ENCODE results near the gene ENTPD5.

ENTPD5 gene

DNA sequence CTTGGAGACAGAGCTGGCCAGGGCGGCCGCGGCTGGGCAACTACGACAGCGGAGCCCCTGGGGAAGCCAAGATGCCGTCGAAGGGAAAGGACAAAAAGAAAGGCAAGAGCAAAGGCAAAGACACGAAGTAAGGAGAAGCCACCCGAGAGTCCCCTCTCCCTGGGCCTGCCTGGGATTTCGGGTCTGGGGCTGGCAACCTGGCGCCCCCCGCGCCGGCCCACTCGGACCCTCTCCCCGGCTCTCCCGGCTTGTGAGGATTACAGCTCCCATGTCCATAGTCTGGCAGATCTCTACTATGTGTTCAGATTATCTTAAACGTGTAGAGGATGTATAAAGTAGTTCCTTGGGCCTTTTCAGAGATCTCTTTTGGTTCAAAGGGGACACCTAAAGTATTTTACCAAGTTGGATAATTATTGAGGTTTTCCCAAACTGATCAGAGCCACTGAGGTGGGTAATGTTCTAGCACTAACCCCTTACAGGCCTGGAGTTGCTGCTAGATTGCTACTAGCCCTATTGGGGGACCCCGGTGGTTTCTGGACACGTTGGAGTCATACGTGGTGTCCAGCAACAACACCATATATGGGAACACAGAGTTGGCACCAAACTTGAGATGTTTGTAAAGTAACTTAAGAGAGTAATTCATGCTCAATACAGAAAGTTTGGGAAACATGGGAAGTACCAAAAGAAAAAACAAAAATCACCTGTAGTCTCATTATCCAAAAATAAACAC, 485 bp upstream of the ENTPD5 start:
- Histone ChIP-seq H3K27me3 (ENCODE audit: low read length) (no peaks in the 10 kb centered on the region), H3K9me2 (replicated peaks; ENCODE audit: insufficient read depth, low read length) (no peaks in the 10 kb centered on the region), H3K4me3 (ENCODE audit: insufficient read depth, low read length, poor library complexity, severe bottlenecking) (peak overlapping the region; percentile 85), H4K20me1 (ENCODE audit: low read depth, low read length) (no peaks in the 10 kb centered on the region), H3K9me3 (ENCODE audit: insufficient read depth, low read length) (no peaks in the 10 kb centered on the region), H3K4me2 (ENCODE audit: low read depth, low read length, poor library complexity, severe bottlenecking) (peak overlapping the region; percentile 71), H3K79me2 (ENCODE audit: insufficient read depth, low read length) (no peaks in the 10 kb centered on the region), H2AFZ (ENCODE audit: low read depth, low read length, severe bottlenecking) (peak overlapping the region; percentile 84), H3F3A (ENCODE audit: insufficient read depth) (0 out of 2 replicates have a peak, but pooled peaks cover 7% of the 10 kb centered on the region), H3K9ac (ENCODE audit: low read length) (peak overlapping the region; percentile 91), H3K27ac (ENCODE audit: low read depth, low read length) (no peak overlapping the region), H3K36me3 (ENCODE audit: low read length) (no peaks in the 10 kb centered on the region)
- TF ChIP-seq, protein P1, sequence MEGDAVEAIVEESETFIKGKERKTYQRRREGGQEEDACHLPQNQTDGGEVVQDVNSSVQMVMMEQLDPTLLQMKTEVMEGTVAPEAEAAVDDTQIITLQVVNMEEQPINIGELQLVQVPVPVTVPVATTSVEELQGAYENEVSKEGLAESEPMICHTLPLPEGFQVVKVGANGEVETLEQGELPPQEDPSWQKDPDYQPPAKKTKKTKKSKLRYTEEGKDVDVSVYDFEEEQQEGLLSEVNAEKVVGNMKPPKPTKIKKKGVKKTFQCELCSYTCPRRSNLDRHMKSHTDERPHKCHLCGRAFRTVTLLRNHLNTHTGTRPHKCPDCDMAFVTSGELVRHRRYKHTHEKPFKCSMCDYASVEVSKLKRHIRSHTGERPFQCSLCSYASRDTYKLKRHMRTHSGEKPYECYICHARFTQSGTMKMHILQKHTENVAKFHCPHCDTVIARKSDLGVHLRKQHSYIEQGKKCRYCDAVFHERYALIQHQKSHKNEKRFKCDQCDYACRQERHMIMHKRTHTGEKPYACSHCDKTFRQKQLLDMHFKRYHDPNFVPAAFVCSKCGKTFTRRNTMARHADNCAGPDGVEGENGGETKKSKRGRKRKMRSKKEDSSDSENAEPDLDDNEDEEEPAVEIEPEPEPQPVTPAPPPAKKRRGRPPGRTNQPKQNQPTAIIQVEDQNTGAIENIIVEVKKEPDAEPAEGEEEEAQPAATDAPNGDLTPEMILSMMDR (IDR thresholded peaks at IDR 0.05; ENCODE audit: insufficient read depth, low read length, poor library complexity, severe bottlenecking), result no peak
- no peak for TF ChIP-seq EZH2phosphoT487 (conservative IDR thresholded peaks at IDR 0.05; ENCODE audit: low read length)

DNA sequence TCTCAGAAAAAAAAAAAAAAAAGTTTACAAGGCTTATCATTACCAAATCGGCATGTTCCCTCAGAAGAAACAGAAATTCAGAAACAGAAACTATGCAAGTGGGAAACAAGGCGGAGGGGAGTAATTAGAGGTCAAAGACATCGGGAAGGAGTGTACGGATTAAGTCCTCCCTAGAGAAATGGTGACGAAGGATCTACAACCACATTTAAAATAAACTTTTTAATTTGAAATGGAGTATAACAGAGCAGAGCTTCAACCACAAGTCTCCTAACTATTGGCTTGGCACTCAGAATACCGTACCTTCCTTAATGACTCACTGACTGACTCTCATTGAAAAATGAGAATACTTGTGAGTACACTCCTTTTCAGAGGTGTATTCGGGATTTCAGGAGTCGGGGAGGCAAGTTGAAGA, 908 bp downstream of the ENTPD5 start:
- Histone ChIP-seq H3F3A (ENCODE audit: insufficient read depth) (0 out of 2 replicates have a peak, but pooled peaks cover 7% of the 10 kb centered on the region), H3K9me3 (ENCODE audit: insufficient read depth, low read length) (no peaks in the 10 kb centered on the region), H2AFZ (ENCODE audit: low read depth, low read length, severe bottlenecking) (peak overlapping the region; percentile 81), H3K27me3 (ENCODE audit: low read length) (no peaks in the 10 kb centered on the region), H3K9ac (ENCODE audit: low read length) (peak overlapping the region; percentile 91), H4K20me1 (ENCODE audit: low read depth, low read length) (no peaks in the 10 kb centered on the region), H3K36me3 (ENCODE audit: low read length) (no peaks in the 10 kb centered on the region), H3K27ac (ENCODE audit: low read depth, low read length) (peak overlapping the region; percentile 36), H3K4me3 (ENCODE audit: insufficient read depth, low read length, poor library complexity, severe bottlenecking) (peak overlapping the region; percentile 85), H3K79me2 (ENCODE audit: insufficient read depth, low read length) (no peaks in the 10 kb centered on the region), H3K9me2 (replicated peaks; ENCODE audit: insufficient read depth, low read length) (no peaks in the 10 kb centered on the region), H3K4me2 (ENCODE audit: low read depth, low read length, poor library complexity, severe bottlenecking) (peak overlapping the region; percentile 71)
- TF ChIP-seq EZH2phosphoT487 (conservative IDR thresholded peaks at IDR 0.05; ENCODE audit: low read length), result no peak
- TF ChIP-seq, protein P1 (IDR thresholded peaks at IDR 0.05; ENCODE audit: insufficient read depth, low read length, poor library complexity, severe bottlenecking), result no peak

DNA sequence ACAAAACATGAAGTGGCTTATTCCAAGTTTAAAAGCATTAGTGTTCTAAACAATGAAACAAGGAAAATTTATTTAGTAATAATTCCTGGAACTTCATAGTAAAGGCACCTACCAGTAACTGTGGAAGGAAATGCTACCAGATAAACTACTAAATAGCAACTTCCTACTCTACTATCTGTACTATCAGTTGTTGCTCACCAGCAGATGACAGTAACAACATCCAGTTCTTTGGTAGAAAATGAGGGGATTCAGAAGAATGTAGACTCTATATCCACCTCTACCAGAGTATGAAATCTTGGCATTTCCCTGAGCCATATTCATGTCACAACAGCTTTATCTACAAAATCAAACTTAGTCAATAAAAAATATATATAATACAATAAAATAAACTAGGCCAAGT, 3.1 kb downstream of the ENTPD5 start:
- no peak overlapping the region for H3K9ac ChIP-seq (ENCODE audit: low read length)
- no peak overlapping the region for H3K4me3 ChIP-seq (ENCODE audit: insufficient read depth, low read length, poor library complexity, severe bottlenecking)
- H3K9me3 ChIP-seq (ENCODE audit: insufficient read depth, low read length), result no peaks in the 10 kb centered on the region
- no peaks in the 10 kb centered on the region for H3K9me2 ChIP-seq (replicated peaks; ENCODE audit: insufficient read depth, low read length)
- no peaks in the 10 kb centered on the region for H3K36me3 ChIP-seq (ENCODE audit: low read length)
- no peaks in the 10 kb centered on the region for H4K20me1 ChIP-seq (ENCODE audit: low read depth, low read length)
- H2AFZ ChIP-seq (ENCODE audit: low read depth, low read length, severe bottlenecking), result no peak overlapping the region
- H3K4me2 ChIP-seq (ENCODE audit: low read depth, low read length, poor library complexity, severe bottlenecking), result no peak overlapping the region
- 0 out of 2 replicates have a peak, but pooled peaks cover 7% of the 10 kb centered on the region for H3F3A ChIP-seq (ENCODE audit: insufficient read depth)
- H3K27ac ChIP-seq (ENCODE audit: low read depth, low read length), result no peak overlapping the region
- no peaks in the 10 kb centered on the region for H3K27me3 ChIP-seq (ENCODE audit: low read length)
- no peak for TF ChIP-seq EZH2phosphoT487 (conservative IDR thresholded peaks at IDR 0.05; ENCODE audit: low read length)
- TF ChIP-seq, protein P1 (IDR thresholded peaks at IDR 0.05; ENCODE audit: insufficient read depth, low read length, poor library complexity, severe bottlenecking), result no peak
- H3K79me2 ChIP-seq (ENCODE audit: insufficient read depth, low read length), result no peaks in the 10 kb centered on the region
